Mucosa of stomach (tissue), 1 donor: ENCODE measurements around the gene ACSM6.

Source experiments
- H3K27me3 ChIP-seq: one replicate; pipeline ENCODE4 v1.7.0; 2013; ENCODE audit warnings: mild to moderate bottlenecking, low read length; ENCODE audit not compliant: control insufficient read depth, insufficient read depth
- H3K36me3 ChIP-seq: one replicate; pipeline ENCODE4 v1.7.0; 2013; ENCODE audit warnings: low read length; ENCODE audit not compliant: control insufficient read depth, insufficient read depth
- H3K4me1 ChIP-seq: one replicate; pipeline ENCODE4 v1.7.0; 2013; ENCODE audit warnings: mild to moderate bottlenecking, low read length; ENCODE audit not compliant: control insufficient read depth, insufficient read depth
- H3K4me3 ChIP-seq: one replicate; pipeline ENCODE4 v1.7.0; 2013; ENCODE audit warnings: low read length
- H3K9ac ChIP-seq: one replicate; pipeline ENCODE4 v1.7.0; 2013; ENCODE audit warnings: mild to moderate bottlenecking, low read length, moderate library complexity
- H3K9me3 ChIP-seq: one replicate; pipeline ENCODE4 v1.7.0; 2013; ENCODE audit warnings: mild to moderate bottlenecking, low read length, moderate library complexity; ENCODE audit not compliant: control insufficient read depth
- donor health status: Pancreatic carcinoma.

Gene ACSM6

DNA sequence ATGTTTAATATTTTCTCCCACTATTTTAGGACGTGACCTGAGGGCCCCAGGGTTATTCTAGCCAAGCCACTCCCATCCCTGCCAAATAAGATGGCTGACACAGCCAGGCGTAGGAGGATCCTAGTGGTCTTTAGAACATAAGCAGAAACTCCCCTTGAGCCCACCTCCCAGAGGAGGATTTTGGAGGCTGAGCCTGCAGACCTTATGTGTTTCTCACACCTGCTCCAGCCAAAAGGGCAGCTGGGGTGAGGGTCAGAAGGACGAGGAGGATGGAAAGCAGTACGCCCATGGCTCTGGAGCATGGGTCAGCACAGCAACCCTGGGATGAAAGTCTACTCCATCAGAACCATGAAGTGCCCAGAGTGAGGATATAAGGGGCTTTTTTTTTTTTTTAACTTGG, 56.8 kb downstream of the ACSM6 start:
- Histone ChIP-seq H3K4me3 (no peak overlapping the region), H3K36me3 (peaks cover 16% of the 10 kb centered on the region), H3K9ac (no peak overlapping the region), H3K9me3 (no peaks in the 10 kb centered on the region), H3K27me3 (no peaks in the 10 kb centered on the region), H3K4me1 (peaks cover 9% of the 10 kb centered on the region)

DNA sequence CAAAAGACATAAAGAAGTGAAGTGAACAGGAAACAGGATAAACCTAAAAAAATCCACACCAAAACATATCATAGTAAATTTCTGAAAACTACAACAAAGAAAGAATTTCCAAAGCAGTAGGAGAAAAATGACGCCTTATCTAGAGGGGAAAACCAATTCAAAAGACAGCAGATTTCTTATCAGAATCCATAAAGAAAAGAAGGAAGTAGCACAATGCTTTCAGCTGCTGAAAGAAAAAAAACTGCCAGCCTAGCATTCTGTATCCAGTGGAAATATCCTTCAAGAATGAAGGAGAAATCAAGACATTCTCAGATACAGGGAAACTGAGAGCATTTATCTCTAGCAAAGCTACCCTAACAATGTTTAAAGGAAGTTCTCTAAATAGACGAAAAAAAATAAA, 59.0 kb downstream of the ACSM6 start:
- H3K4me1 ChIP-seq = peaks cover 9% of the 10 kb centered on the region
- no peaks in the 10 kb centered on the region for H3K27me3 ChIP-seq
- no peak overlapping the region for H3K9ac ChIP-seq
- H3K36me3 ChIP-seq = peaks cover 5% of the 10 kb centered on the region
- H3K4me3 ChIP-seq = no peak overlapping the region
- no peaks in the 10 kb centered on the region for H3K9me3 ChIP-seq

GRCh38 chr10:95253686-95254085, 59.6 kb downstream of the ACSM6 start:
- H3K9me3 ChIP-seq = no peaks in the 10 kb centered on the region
- no peak overlapping the region for H3K4me3 ChIP-seq
- H3K9ac ChIP-seq = no peak overlapping the region
- no peaks in the 10 kb centered on the region for H3K27me3 ChIP-seq
- H3K36me3 ChIP-seq = peaks cover 4% of the 10 kb centered on the region
- peaks cover 9% of the 10 kb centered on the region for H3K4me1 ChIP-seq

GRCh38 chr10:95254629-95255028, 60.6 kb downstream of the ACSM6 start:
- no peak overlapping the region for H3K9ac ChIP-seq
- H3K4me1 ChIP-seq = peaks cover 9% of the 10 kb centered on the region
- H3K9me3 ChIP-seq = no peaks in the 10 kb centered on the region
- H3K36me3 ChIP-seq = no peaks in the 10 kb centered on the region
- H3K4me3 ChIP-seq = no peak overlapping the region
- no peaks in the 10 kb centered on the region for H3K27me3 ChIP-seq

DNA sequence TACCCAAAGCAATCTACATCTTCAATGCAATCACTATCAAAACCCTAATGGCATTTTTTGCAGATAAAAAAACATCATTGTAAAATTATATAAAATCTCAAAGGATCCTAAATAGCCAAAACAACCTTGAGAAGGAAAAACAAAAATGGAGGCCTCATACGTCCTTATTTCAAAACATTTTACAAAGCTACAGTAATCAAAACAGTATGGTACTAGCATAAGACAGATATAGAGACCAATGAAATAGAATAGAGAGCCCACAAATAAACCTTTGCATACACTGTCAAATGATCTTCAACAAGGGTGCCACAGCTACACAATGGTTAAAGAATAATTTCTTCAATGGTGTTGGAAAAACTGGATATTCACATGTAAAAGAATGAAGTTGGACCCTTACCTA, 62.2 kb downstream of the ACSM6 start:
- Histone ChIP-seq H3K36me3 (peaks cover 2% of the 10 kb centered on the region), H3K9me3 (no peaks in the 10 kb centered on the region), H3K4me3 (no peak overlapping the region), H3K9ac (no peak overlapping the region), H3K4me1 (peaks cover 19% of the 10 kb centered on the region), H3K27me3 (no peaks in the 10 kb centered on the region)

DNA sequence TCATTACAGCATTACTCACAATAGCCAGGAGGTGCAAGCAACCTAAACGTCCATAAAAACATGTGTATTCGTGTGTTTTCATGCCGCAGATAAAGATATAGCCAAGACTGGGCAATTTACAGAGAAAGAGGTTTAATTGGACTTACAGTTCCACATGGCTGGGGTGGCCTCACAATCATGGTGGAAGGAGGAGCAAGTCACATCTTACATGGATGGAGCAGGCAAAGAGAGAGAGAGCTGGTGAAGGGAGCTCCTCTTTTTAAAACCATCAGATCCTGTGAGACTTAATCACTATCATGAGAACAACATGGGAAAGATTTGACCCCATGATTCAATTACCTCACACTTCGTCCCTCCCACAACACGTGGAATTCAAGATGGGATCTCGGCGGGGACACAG, 63.8 kb downstream of the ACSM6 start:
- H3K36me3 ChIP-seq = peaks cover 6% of the 10 kb centered on the region
- no peak overlapping the region for H3K9ac ChIP-seq
- no peaks in the 10 kb centered on the region for H3K27me3 ChIP-seq
- no peaks in the 10 kb centered on the region for H3K9me3 ChIP-seq
- H3K4me1 ChIP-seq = peaks cover 20% of the 10 kb centered on the region
- H3K4me3 ChIP-seq = no peak overlapping the region

DNA sequence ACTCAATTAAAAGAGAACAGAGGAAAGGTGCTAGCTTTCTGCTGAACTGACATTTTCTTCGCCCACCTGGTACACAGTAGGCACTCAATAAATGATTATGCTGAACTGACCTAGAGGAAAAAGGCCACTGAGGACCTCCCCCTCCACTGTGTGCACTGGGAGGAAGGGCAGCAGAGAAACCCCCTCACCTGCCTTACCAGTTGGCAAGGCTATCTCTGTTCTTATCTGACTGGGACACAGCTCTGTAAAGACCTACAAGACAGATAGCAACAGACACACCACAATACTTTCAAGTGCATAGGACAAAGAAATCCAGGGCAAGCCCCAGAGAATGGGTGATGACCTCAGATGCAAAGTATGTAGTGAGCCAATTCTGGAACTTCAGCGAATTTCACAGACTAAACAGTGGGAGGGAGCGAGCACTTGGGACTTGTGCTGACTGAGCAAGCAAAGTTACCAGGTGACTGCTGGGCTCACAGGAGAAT, 66.4 kb downstream of the ACSM6 start:
- Histone ChIP-seq H3K27me3 (no peaks in the 10 kb centered on the region), H3K9me3 (no peaks in the 10 kb centered on the region), H3K9ac (no peak overlapping the region), H3K4me1 (peaks cover 33% of the 10 kb centered on the region), H3K4me3 (no peak overlapping the region), H3K36me3 (peaks cover 13% of the 10 kb centered on the region)

GRCh38 chr10:95260909-95261552, 67.0 kb downstream of the ACSM6 start:
- peaks cover 37% of the 10 kb centered on the region for H3K4me1 ChIP-seq
- no peaks in the 10 kb centered on the region for H3K9me3 ChIP-seq
- H3K36me3 ChIP-seq = peaks cover 13% of the 10 kb centered on the region
- no peak overlapping the region for H3K9ac ChIP-seq
- no peak overlapping the region for H3K4me3 ChIP-seq
- no peaks in the 10 kb centered on the region for H3K27me3 ChIP-seq

DNA sequence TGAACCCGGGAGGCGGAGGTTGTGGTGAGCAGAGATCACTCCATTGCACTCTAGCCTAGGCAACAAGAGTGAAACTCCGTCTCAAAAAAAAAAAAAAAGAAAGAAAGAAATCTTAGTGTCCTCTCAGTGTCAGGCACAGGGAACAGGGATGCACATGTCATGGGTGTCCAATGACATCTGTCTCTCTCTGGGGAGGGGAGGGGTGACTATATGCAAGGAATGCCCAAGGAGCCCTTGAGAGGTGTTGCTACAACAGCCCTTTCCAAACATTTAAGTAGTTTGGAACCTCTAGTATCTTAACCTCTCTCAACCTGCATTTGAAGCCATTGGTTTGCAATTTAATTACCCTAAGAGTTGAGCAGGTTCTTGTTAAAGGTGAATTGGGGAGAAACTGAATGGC, 67.9 kb downstream of the ACSM6 start:
- H3K4me1 ChIP-seq = peaks cover 43% of the 10 kb centered on the region
- H3K9me3 ChIP-seq = no peaks in the 10 kb centered on the region
- H3K36me3 ChIP-seq = peaks cover 13% of the 10 kb centered on the region
- H3K9ac ChIP-seq = no peak overlapping the region
- H3K4me3 ChIP-seq = no peak overlapping the region
- no peaks in the 10 kb centered on the region for H3K27me3 ChIP-seq

- no peaks in the 10 kb centered on the region for H3K9me3 ChIP-seq
- peaks cover 46% of the 10 kb centered on the region for H3K4me1 ChIP-seq
- H3K4me3 ChIP-seq = no peak overlapping the region
- H3K36me3 ChIP-seq = peaks cover 13% of the 10 kb centered on the region
- H3K27me3 ChIP-seq = no peaks in the 10 kb centered on the region
- peak overlapping the region; percentile 11 for H3K9ac ChIP-seq
Observed at GRCh38 chr10:95262763-95263518, 68.9 kb downstream of the ACSM6 start.

GRCh38 chr10:95263864-95264226, 69.8 kb downstream of the ACSM6 start:
- Histone ChIP-seq H3K9me3 (no peaks in the 10 kb centered on the region), H3K36me3 (peaks cover 13% of the 10 kb centered on the region), H3K9ac (no peak overlapping the region), H3K27me3 (no peaks in the 10 kb centered on the region), H3K4me3 (no peak overlapping the region), H3K4me1 (peaks cover 55% of the 10 kb centered on the region)

- H3K4me3 ChIP-seq = no peak overlapping the region
- H3K27me3 ChIP-seq = no peaks in the 10 kb centered on the region
- no peaks in the 10 kb centered on the region for H3K9me3 ChIP-seq
- H3K4me1 ChIP-seq = peaks cover 58% of the 10 kb centered on the region
- H3K36me3 ChIP-seq = peaks cover 13% of the 10 kb centered on the region
- no peak overlapping the region for H3K9ac ChIP-seq
Observed at GRCh38 chr10:95264227-95265051, 70.4 kb downstream of the ACSM6 start.
